K562 (cell line): Measurements from ENCODE around the gene ASPG. TPM values are rescaled to one million over a fixed set of nuclear protein-coding genes. Genes with fewer than 3 reads are reported as not detected.
A peak's percentile ranks its signal among the peaks of the same experiment; 100 is the strongest.

Experiments
- ATAC-seq: fragments of 200-7000 bp; cut with Tn5 transposase; 3 replicates; pipeline ENCODE4 v1.9.1; 2020; ENCODE audit warnings: moderate library complexity
- BruUV-seq: library from RNA; stranded (reverse); fragments of 400-500 nt; replicated peaks from 2 replicates; lab custom pipeline; 2021; lab: Mats Ljungman, UMichigan
- CTCF ChIA-PET: fragments of 300-600 bp; formaldehyde crosslinking; extraction: SDS; loops from one replicate; lab custom pipeline; 2021; ENCODE audit warnings: low intra/inter-chr PET ratio; lab: Yijun Ruan, JAX
- POLR2A ChIA-PET: fragments of 300-600, 350-650 bp; sonication (Branson Sonifier 250); formaldehyde crosslinking; extraction: SDS; loops from one replicate; lab custom pipeline; 2021; ENCODE audit warnings: antibody characterized with exemption, inconsistent platforms; lab: Yijun Ruan, JAX
- DNase-seq, 4 experiments: peaks; one replicate each; pipeline versions ENCODE4 v3.0.0 to v3.0.0-alpha.2; 2011 to 2018; ENCODE audit warnings: low spot score in 3 of 4, mixed read lengths in 3 of 4; ENCODE audit errors: extremely low read depth in 1 of 4
- FAIRE-seq: peaks from 2 replicates; lab custom pipeline; 2011; peaks lifted over from hg19 to GRCh38; lab: Jason Lieb, UNC
- H2AFZ ChIP-seq: 2 replicates; pipeline ENCODE4 v1.6.0; 2011; ENCODE audit warnings: low read depth, low read length, control low read depth, inconsistent platforms
- H3K27ac ChIP-seq: fragments of 200-600 bp; 3 replicates; pipeline ENCODE4 v1.8.0; 2011; ENCODE audit warnings: low read depth, mild to moderate bottlenecking, control low read depth, inconsistent platforms, low read length, moderate library complexity, mixed read lengths; ENCODE audit errors: extremely low read depth
- H3K27me3 ChIP-seq, 2 experiments: fragments of 300-600 bp in 1 of 2; 2 replicates in 1 of 2; 3 replicates in 1 of 2; pipeline versions ENCODE4 v1.6.0 to v1.8.0; 2011; ENCODE audit warnings: inconsistent platforms in 2 of 2, low read length in 2 of 2, mild to moderate bottlenecking in 1 of 2, mixed read lengths in 1 of 2, moderate library complexity in 1 of 2; ENCODE audit not compliant: control insufficient read depth in 2 of 2, insufficient read depth in 2 of 2
- H3K36me3 ChIP-seq: fragments of 300-600 bp; 3 replicates; pipeline ENCODE4 v1.8.0; 2011; ENCODE audit warnings: mild to moderate bottlenecking, low read length, inconsistent platforms; ENCODE audit not compliant: control insufficient read depth, insufficient read depth
- H3K4me1 ChIP-seq, 2 experiments: fragments of 200-600 bp in 1 of 2; replicated peaks in 1 of 2; 2 replicates in 1 of 2; 3 replicates in 1 of 2; pipeline versions ENCODE4 v1.5.1 to v1.8.0; 2011; ENCODE audit warnings: inconsistent platforms in 2 of 2, low read length in 2 of 2, mild to moderate bottlenecking in 1 of 2, mixed read lengths in 1 of 2, moderate library complexity in 1 of 2; ENCODE audit not compliant: control insufficient read depth in 2 of 2, insufficient read depth in 2 of 2
- H3K4me2 ChIP-seq: 2 replicates; pipeline ENCODE4 v1.6.1; 2011; ENCODE audit warnings: low read length, control low read depth, inconsistent platforms, mixed read lengths; ENCODE audit not compliant: insufficient read depth
- H3K4me3 ChIP-seq: fragments of 200-600 bp; sonication (generic), shearing (Covaris generic); 2 replicates; pipeline ENCODE4 v1.5.1; 2016; ENCODE audit warnings: control low read depth, inconsistent platforms
- H3K79me2 ChIP-seq: fragments of 200-600 bp; 3 replicates; pipeline ENCODE4 v1.8.0; 2011; ENCODE audit warnings: low read length, inconsistent platforms; ENCODE audit not compliant: control insufficient read depth, insufficient read depth
- H3K9ac ChIP-seq, 2 experiments: 2 replicates each; pipeline versions ENCODE4 v1.6.0 to v1.6.1; 2011; ENCODE audit warnings: low read depth in 2 of 2, low read length in 2 of 2, control low read depth in 1 of 2, inconsistent platforms in 1 of 2, mild to moderate bottlenecking in 1 of 2, mixed read lengths in 1 of 2; ENCODE audit not compliant: insufficient read depth in 1 of 2
- H3K9me1 ChIP-seq: one replicate; pipeline ENCODE4 v1.6.0; 2011; ENCODE audit warnings: inconsistent platforms, mild to moderate bottlenecking, low read length, moderate library complexity; ENCODE audit not compliant: control insufficient read depth, insufficient read depth
- H3K9me3 ChIP-seq: replicated peaks from 2 replicates; pipeline ENCODE4 v1.5.1; 2011; ENCODE audit warnings: low read depth, low read length, inconsistent platforms; ENCODE audit not compliant: control insufficient read depth, insufficient read depth
- H4K20me1 ChIP-seq: replicated peaks from 2 replicates; pipeline ENCODE4 v1.6.1; 2011; ENCODE audit warnings: low read length, inconsistent platforms, mixed read lengths; ENCODE audit not compliant: control insufficient read depth, insufficient read depth
- ETS1 ChIP-seq: conservative IDR thresholded peaks from 2 replicates; pipeline ENCODE4 v1.6.1; 2011; ENCODE audit warnings: low read depth, mild to moderate bottlenecking, low read length; ENCODE audit not compliant: control insufficient read depth
- IRF1 ChIP-seq: sonication (generic); formaldehyde crosslinking; IDR thresholded peaks from 2 replicates; pipeline ENCODE4 v1.8.0; 2022; ENCODE audit warnings: missing genetic modification reagents, mild to moderate bottlenecking, borderline replicate concordance
- KDM4B ChIP-seq, 2 experiments: fragments of 450-650 bp in 1 of 2; sonication (generic) in 1 of 2; IDR thresholded peaks; 2 replicates each; pipeline ENCODE4 v1.6.1; 2016 to 2017; ENCODE audit warnings: borderline replicate concordance in 2 of 2, antibody characterized with exemption in 1 of 2, low read depth in 1 of 2, mild to moderate bottlenecking in 1 of 2
- MTA2 ChIP-seq: fragments of 450-650 bp; IDR thresholded peaks from 2 replicates; pipeline ENCODE4 v1.6.1; 2016; ENCODE audit warnings: low read depth
- NR1H2 ChIP-seq: sonication (generic); formaldehyde crosslinking; IDR thresholded peaks from 2 replicates; pipeline ENCODE4 v1.4.0; 2020; ENCODE audit warnings: mild to moderate bottlenecking, missing genetic modification reagents
- PHB2 ChIP-seq: fragments of 450-650 bp; IDR thresholded peaks from 2 replicates; pipeline ENCODE4 v1.6.1; 2017; ENCODE audit warnings: low read depth
- RAD21 ChIP-seq, 2 experiments: fragments of 250-450 bp in 1 of 2; fragments of 450-650 bp in 1 of 2; sonication (Bioruptor Pico) in 1 of 2; formaldehyde crosslinking in 1 of 2; IDR thresholded peaks in 1 of 2; conservative IDR thresholded peaks in 1 of 2; 2 replicates each; pipeline versions ENCODE4 v1.4.0 to v1.8.0; 2020 to 2022; ENCODE audit warnings: mild to moderate bottlenecking in 2 of 2, moderate library complexity in 1 of 2
- RBM22 ChIP-seq: fragments of 200-400 bp; formaldehyde crosslinking; IDR thresholded peaks from 2 replicates; pipeline ENCODE4 v1.6.1; 2018; ENCODE audit warnings: low read length, low read depth; ENCODE audit not compliant: poor library complexity, severe bottlenecking
- RUNX1 ChIP-seq: sonication (generic); IDR thresholded peaks from 2 replicates; pipeline ENCODE4 v1.6.1; 2016; ENCODE audit warnings: antibody characterized with exemption, low read depth
- SIN3A ChIP-seq, 2 experiments: fragments of 150-350 bp in 1 of 2; IDR thresholded peaks; 2 replicates each; pipeline ENCODE4 v1.6.1; 2011 to 2016; ENCODE audit warnings: borderline replicate concordance in 2 of 2, low read depth in 2 of 2, low read length in 2 of 2, mild to moderate bottlenecking in 2 of 2, moderate library complexity in 2 of 2; ENCODE audit not compliant: control insufficient read depth in 1 of 2
- SMARCB1 ChIP-seq: IDR thresholded peaks from 2 replicates; pipeline ENCODE4 v1.6.1; 2011; ENCODE audit warnings: improper control_type of control experiment, low read depth; ENCODE audit not compliant: insufficient read length
- SMC3 ChIP-seq: conservative IDR thresholded peaks from 2 replicates; pipeline ENCODE4 v1.6.1; 2011; ENCODE audit warnings: low read depth, low read length, improper control_type of control experiment; ENCODE audit not compliant: insufficient read depth
- STAG1 ChIP-seq: sonication (generic); formaldehyde crosslinking; IDR thresholded peaks from 2 replicates; pipeline ENCODE4 v1.5.0; 2020; ENCODE audit warnings: missing genetic modification reagents, borderline replicate concordance
- WGBS: fragments of 100-300 bp; shearing (Covaris generic); methylation state at CpG from one replicate; pipeline ENCODE4 v1.1.6; 2016; ENCODE audit warnings: low coverage, mixed read lengths; ENCODE audit not compliant: insufficient coverage; ENCODE audit errors: missing lambda C conversion rate; 5-methylcytosine and 5-hydroxymethylcytosine counted together
- in situ Hi-C: fragments of 300-500 bp; cut with MboI; formaldehyde crosslinking; loops from 4 replicates; pipeline ENCODE4 v1.15.0; 2018; ENCODE audit warnings: inconsistent platforms, mixed read lengths
- intact Hi-C: fragments of 100-400 bp; cut with micrococcal nuclease; formaldehyde crosslinking; loops from 2 replicates; pipeline ENCODE4 v1.14.2; 2022
- polyA plus RNA-seq, 8 experiments: library from polyadenylated mRNA; depleted of rRNA in 4 of 8; stranded (reverse) in 5 of 8; unstranded in 3 of 8; fragments of >200 nt; fragmentation: Nextera tagmentation in 2 of 8; fragmentation: Illumina TruSeq in 1 of 8; extraction: Ambion mirVana in 2 of 8; extraction: Trizol in 1 of 8; gene quantifications; 2 replicates each; pipeline versions ENCODE4 v1.2.1 to v1.2.3, GENCODE V29; 2011 to 2014; ENCODE audit warnings: inconsistent platforms in 1 of 8, missing spikeins in 1 of 8
- total RNA-seq, 7 experiments: library from RNA; depleted of rRNA in 6 of 7; stranded (reverse); fragments of >200 nt in 6 of 7; fragmentation: Illumina TruSeq in 2 of 7; extraction: Trizol in 2 of 7; gene quantifications; 2 replicates each; pipeline versions ENCODE4 v1.2.1 to v1.2.3, GENCODE V29; 2011 to 2021; ENCODE audit warnings: low replicate concordance in 1 of 7

ASPG gene
- total and polyA plus RNA-seq, 9 of the 15 experiments (the other 6 are each of a cell fraction or from before 2014, with no cell fraction given) = 0.18 TPM; not detected in 8

GRCh38 chr14:104137297-104138097, 52.0 kb downstream of the ASPG start:
- Histone ChIP-seq H2AFZ (no peak overlapping the region), H3K4me2 (no peak overlapping the region), H3K4me1 (0 out of 5 replicates have a peak, but pooled peaks cover 0 to 7% of the 10 kb centered on the region in 2 experiments), H4K20me1 (no peaks in the 10 kb centered on the region), H3K36me3 (no peaks in the 10 kb centered on the region), H3K4me3 (no peak overlapping the region), H3K9ac (no peak overlapping the region), H3K27me3 (no peaks in the 10 kb centered on the region; a peak in 1 of 5 replicates), H3K9me3 (no peaks in the 10 kb centered on the region), H3K9me1 (no peaks in the 10 kb centered on the region), H3K79me2 (no peaks in the 10 kb centered on the region), H3K27ac (no peak overlapping the region)
- DNase-seq (peak in 3 of 4 experiments; percentile 32 to 55 (median 53)), ATAC-seq (peak; percentile 79), FAIRE-seq (no peak)
- ChIA-PET POLR2A (no interaction called here), CTCF (interaction anchor here (0.7 kb wide), 1 partner anchor 14 kb away, joined by 3 read pairs; no protein-coding TSS in a partner anchor)
- in situ Hi-C loops (no loop called here), intact Hi-C loops (no loop called here)
- WGBS = 31% methylated on average over 30 of the region's 88 CpGs
- no TSS peak for BruUV-seq
- TF ChIP-seq RBM22 (no peak), SIN3A (IDR thresholded peaks at IDR 0.05; ENCODE audit: borderline replicate concordance in 2 of 2, control insufficient read depth in 1 of 2, low read depth in 2 of 2, low read length in 2 of 2) (no peak), RAD21 (CRISPR knock-in tag; conservative IDR thresholded peaks at IDR 0.05 in 1 of 2, IDR thresholded peaks at IDR 0.05 in 1 of 2) (peak; percentile 51 to 64), ETS1 (no peak), RUNX1 (no peak), NR1H2 (no peak), SMC3 (0 out of 2 replicates have a peak, but pooled peaks have one; percentile 30), SMARCB1 (no peak), STAG1 (CRISPR knock-in tag) (peak; percentile 48; the same call in 1 of the 2 replicates), MTA2 (no peak), IRF1 (CRISPR knock-in tag) (no peak), KDM4B (IDR thresholded peaks at IDR 0.05; ENCODE audit: borderline replicate concordance in 2 of 2, low read depth in 1 of 2) (no peak), PHB2 (no peak)
